ENCODE data around the gene NNMT.

GRCh38 chr11:114319716-114320328, 23.6 kb downstream of the NNMT start:
- TF ChIP-seq CTCF (IDR thresholded peaks at IDR 0.05; ENCODE audit: insufficient read depth, low read depth, low read length), result no peak
- TF ChIP-seq EZH2 (IDR thresholded peaks at IDR 0.05; ENCODE audit: insufficient read depth, low read length), result no peak
